ENCODE data around the gene RPS6KA5.
"Not testable (repeated sequence)": the region's sequence is repeated elsewhere in the genome, so short reads cannot be mapped to it uniquely, and the experiment has no call there.

DNA sequence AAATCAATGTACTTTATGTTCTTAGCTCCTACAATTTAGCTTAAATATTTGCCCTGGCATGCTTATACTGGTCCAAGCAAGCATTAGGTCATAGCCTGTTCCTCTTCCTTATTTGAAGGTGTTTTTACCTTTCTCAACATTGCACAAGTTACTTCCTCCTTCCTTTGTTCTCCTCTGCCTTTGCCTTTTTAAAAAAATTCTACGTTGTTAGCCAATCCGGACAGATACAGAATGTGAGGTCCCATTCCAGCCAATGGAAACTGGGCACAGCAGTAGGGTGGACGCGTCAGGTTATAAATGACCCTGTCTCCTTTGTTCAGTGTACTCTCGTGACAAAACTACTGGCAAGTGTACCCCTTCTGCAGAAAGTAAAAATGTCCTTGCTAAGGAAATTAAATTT is 27.0 kb upstream of the RPS6KA5 start:
- TF ChIP-seq, protein P1, sequence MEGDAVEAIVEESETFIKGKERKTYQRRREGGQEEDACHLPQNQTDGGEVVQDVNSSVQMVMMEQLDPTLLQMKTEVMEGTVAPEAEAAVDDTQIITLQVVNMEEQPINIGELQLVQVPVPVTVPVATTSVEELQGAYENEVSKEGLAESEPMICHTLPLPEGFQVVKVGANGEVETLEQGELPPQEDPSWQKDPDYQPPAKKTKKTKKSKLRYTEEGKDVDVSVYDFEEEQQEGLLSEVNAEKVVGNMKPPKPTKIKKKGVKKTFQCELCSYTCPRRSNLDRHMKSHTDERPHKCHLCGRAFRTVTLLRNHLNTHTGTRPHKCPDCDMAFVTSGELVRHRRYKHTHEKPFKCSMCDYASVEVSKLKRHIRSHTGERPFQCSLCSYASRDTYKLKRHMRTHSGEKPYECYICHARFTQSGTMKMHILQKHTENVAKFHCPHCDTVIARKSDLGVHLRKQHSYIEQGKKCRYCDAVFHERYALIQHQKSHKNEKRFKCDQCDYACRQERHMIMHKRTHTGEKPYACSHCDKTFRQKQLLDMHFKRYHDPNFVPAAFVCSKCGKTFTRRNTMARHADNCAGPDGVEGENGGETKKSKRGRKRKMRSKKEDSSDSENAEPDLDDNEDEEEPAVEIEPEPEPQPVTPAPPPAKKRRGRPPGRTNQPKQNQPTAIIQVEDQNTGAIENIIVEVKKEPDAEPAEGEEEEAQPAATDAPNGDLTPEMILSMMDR (IDR thresholded peaks at IDR 0.05): not testable (repeated sequence)
- not testable (repeated sequence) for TF ChIP-seq POLR2A (IDR thresholded peaks at IDR 0.05)

All from uterus (tissue), 2 donors.